Measurements from ENCODE around the gene STX1A.

Gene STX1A

DNA sequence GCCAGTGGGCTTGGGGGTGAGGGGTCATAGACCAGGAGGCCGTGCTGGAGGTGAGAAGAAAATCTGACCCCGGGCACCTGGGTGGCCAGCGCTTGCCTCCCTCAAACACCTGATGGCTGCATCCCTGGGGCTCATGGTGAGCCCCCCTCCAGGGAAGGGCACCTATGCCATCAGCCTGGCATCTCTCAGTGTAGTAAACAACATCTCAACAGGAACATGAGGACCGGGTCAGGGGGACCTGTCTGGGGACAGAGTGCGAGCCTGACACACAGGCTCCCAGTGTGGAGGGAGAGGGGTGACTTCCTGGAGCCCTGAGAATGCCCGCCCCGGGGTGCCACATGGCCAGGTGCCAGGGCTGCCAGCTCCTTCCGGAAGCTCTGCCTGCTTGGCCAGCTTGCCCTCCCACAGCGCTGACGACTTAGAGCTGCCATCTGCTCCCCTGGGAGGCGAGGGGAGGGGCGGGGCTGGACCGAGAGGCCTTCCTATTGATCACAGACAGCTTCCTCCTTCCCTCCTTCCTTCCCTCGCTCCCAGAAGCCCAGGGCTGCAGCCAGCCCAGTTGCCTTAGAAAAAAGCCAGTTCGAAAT lies 12.3 kb downstream of the STX1A start:
- Histone ChIP-seq H3K27me3 (ENCODE audit: insufficient read depth, low read depth, severe bottlenecking) (no peaks in the 10 kb centered on the region), H3K9me3 (ENCODE audit: severe bottlenecking) (no peaks in the 10 kb centered on the region), H3K36me3 (peaks cover 29% of the 10 kb centered on the region), H3K27ac (peak overlapping the region; percentile 81), H3K4me3 (ENCODE audit: low read depth, low read length) (no peak overlapping the region)
- DNase-seq, result peak; percentile 93
- TF ChIP-seq, protein P1, sequence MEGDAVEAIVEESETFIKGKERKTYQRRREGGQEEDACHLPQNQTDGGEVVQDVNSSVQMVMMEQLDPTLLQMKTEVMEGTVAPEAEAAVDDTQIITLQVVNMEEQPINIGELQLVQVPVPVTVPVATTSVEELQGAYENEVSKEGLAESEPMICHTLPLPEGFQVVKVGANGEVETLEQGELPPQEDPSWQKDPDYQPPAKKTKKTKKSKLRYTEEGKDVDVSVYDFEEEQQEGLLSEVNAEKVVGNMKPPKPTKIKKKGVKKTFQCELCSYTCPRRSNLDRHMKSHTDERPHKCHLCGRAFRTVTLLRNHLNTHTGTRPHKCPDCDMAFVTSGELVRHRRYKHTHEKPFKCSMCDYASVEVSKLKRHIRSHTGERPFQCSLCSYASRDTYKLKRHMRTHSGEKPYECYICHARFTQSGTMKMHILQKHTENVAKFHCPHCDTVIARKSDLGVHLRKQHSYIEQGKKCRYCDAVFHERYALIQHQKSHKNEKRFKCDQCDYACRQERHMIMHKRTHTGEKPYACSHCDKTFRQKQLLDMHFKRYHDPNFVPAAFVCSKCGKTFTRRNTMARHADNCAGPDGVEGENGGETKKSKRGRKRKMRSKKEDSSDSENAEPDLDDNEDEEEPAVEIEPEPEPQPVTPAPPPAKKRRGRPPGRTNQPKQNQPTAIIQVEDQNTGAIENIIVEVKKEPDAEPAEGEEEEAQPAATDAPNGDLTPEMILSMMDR (IDR thresholded peaks at IDR 0.05; ENCODE audit: low read depth, low read length), result no peak

DNA sequence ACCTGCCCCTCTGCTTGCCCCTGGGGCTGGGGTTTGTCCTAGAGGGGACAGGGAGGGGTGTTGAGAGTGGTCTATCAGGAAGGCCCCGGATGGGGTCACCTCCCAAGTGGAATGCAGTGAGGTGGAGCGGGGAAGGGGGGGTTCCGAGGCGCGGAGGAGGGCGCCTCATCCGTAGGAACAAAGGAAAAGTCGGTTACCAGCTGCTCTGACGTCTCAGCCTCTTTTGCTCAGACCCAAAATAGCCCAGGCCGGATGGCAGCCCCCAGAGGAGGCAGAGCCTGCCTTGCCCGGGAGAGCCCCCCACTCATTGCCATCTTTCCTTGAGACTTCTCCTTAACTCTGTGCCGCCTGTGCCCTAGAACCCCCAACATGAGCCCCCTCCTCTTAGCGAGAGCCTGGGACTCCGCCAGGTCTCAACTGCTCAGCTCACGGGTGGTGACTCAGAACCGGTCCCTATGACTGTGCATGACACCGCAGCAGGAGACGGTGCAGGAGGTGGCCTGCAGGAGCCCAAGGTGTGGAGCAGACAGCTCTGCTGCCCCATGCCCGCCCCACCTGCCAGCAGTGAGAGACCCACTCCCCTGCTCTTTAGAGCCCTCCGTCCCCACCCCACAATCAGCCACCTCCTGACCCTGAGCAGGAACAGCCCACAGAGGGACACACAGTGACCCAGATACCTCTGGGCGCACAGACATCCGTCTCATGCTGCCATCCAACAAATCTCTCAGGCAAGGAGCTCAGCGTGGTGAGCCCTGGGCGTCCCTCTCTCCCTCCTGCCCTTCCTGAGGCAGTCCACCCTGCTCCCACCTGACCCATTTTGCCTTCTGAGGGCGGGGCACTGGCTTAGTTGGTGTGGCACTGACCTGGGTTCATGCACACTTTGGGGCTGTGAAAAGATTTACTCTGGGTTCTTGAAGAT lies 13.1 kb downstream of the STX1A start:
- TF ChIP-seq, protein P1 (IDR thresholded peaks at IDR 0.05; ENCODE audit: low read depth, low read length), result no peak
- DNase-seq, result no peak
- Histone ChIP-seq H3K27ac (peak overlapping the region; percentile 81), H3K9me3 (ENCODE audit: severe bottlenecking) (no peaks in the 10 kb centered on the region), H3K27me3 (ENCODE audit: insufficient read depth, low read depth, severe bottlenecking) (no peaks in the 10 kb centered on the region), H3K4me3 (ENCODE audit: low read depth, low read length) (no peak overlapping the region), H3K36me3 (peaks cover 35% of the 10 kb centered on the region)

DNA sequence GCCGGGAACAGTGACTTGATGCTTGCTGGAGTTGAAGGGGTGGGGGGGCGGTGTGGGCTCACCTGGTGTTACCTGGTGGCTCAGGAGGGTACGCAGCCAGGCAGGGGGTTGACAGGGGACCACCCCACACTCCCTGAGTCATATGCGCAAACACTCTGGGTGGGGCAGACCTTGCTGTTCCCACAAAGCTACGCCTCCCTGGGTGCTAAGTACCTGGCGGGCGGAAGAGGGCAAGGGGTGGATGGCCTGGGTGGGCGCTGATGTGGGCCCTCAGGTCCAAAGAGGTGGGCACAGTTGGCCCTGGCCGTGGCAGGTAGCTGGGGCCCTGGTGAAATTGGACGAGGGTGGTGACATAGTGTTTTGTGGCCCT lies 13.9 kb downstream of the STX1A start:
- H3K27ac ChIP-seq, result peak overlapping the region; percentile 81
- H3K36me3 ChIP-seq, result peaks cover 41% of the 10 kb centered on the region
- TF ChIP-seq, protein P1 (IDR thresholded peaks at IDR 0.05; ENCODE audit: low read depth, low read length), result no peak
- no peaks in the 10 kb centered on the region for H3K27me3 ChIP-seq (ENCODE audit: insufficient read depth, low read depth, severe bottlenecking)
- H3K4me3 ChIP-seq (ENCODE audit: low read depth, low read length), result no peak overlapping the region
- no peak for DNase-seq
- H3K9me3 ChIP-seq (ENCODE audit: severe bottlenecking), result no peaks in the 10 kb centered on the region

DNA sequence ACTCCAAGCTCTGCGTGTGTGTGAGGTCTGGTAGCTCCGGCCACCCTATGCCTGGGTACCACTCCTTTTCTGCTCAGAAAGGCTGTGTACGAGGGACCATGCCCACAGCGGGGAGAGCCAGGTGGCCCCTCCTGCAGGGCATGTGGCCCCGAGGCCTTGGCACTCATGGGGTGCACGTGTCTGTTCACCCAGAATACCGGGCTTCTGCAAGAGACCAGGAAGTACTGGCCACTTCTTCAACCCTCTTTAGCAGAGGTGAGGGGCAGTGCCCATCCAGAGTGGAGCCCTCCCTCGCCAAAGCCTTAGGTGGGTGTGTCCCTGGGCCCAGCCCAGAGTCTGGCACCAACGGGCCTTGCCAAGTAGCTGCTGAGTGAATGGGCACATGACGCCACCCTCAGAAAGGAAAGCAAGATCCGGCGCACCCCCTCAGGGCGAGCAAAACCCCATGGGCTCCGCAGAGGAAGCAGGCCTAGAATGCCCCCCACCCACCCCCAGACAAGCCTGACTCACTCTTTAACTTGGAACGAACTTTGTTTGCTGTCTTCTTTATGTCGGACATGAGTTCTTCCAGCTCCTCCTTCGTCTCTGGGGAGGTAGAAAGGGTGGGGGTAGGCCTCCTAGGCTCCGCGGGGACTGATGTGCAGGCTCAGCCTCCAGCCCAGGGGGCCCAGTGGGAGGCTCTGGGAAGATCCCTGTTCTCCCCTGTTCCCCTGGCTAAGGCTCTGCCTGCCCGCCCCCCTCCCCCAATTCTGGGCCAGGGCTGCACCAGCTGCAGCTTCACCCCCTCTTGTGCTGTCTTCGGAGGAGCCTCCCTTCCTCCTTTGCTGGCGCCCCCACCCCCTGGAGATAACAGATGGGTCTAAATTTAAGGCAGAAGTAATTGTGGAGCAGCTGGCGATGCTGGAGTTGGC lies 14.6 kb downstream of the STX1A start:
- Histone ChIP-seq H3K27me3 (ENCODE audit: insufficient read depth, low read depth, severe bottlenecking) (no peaks in the 10 kb centered on the region), H3K27ac (peak overlapping the region; percentile 81), H3K36me3 (peaks cover 46% of the 10 kb centered on the region), H3K4me3 (ENCODE audit: low read depth, low read length) (no peak overlapping the region), H3K9me3 (ENCODE audit: severe bottlenecking) (no peaks in the 10 kb centered on the region)
- DNase-seq, result peak; percentile 86
- TF ChIP-seq, protein P1 (IDR thresholded peaks at IDR 0.05; ENCODE audit: low read depth, low read length), result no peak

DNA sequence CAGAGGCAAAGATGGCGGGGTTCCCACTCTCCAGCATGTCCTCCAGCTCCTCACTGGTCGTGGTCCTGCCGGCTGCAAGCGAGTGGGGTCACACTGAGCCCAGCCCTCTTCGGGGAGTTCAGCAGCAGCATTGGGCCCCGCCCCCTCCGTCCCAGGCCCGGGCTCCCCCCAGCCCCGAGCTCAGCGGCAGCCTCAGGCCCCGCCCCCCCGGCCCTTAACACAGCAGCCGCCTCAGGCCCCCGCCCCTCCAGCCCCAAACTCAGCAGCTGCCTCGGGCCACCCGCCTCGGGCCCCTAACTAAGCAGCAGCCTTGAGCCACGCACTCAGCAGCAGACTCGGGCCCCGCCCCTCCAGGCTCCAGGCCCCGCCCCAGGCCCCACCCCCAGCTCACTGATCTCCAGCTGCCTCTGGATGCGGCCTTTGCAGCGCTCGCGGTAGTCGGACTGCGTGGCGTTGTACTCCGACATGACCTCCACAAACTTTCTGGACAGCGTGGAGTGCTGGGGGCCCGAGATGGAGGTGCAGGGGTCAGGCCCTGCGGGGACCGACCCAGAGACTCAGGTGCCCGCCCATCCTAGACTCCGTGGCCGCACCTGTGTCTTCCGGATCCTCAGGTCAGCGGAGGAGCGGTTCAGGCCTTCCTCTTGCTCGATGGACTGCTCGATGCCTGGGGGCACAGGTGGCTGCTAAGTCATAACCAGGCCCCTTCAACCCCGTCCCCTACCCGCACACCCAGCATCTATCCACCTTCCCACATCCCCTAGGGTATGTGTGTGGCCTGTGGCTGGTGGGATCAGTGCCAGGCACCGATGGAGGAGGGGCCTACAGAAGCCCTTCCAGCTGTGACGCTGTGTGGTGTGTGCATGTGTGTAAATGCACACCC lies 15.5 kb downstream of the STX1A start:
- DNase-seq, result peak; percentile 67
- Histone ChIP-seq H3K36me3 (peaks cover 54% of the 10 kb centered on the region), H3K27ac (peak overlapping the region; percentile 81), H3K4me3 (ENCODE audit: low read depth, low read length) (no peak overlapping the region), H3K9me3 (ENCODE audit: severe bottlenecking) (no peaks in the 10 kb centered on the region), H3K27me3 (ENCODE audit: insufficient read depth, low read depth, severe bottlenecking) (no peaks in the 10 kb centered on the region)
- TF ChIP-seq, protein P1 (IDR thresholded peaks at IDR 0.05; ENCODE audit: low read depth, low read length), result no peak
